ENCODE measurements around the gene WDPCP.
"Not testable (repeated sequence)": the region's sequence is repeated elsewhere in the genome, so short reads cannot be mapped to it uniquely, and the experiment has no call there.

WDPCP gene

DNA sequence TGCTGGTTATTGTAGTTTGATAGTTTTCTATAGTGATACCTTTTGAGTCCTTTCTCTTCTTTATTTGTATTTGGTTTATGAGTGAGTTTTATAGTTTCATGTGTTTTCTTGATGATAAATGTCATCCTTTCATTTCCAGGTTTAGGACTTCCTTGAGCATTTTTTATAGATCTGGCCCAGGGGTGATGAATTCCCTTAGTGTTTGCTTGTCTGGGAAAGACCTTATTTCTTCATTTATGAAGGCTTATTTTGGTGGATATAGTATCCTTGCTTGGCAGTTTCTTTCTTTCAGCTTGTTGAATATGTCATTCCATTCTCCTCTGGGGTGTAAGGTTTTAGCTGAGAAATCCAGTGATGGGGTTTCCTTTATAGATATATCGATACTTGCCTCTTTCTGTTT lies 483.8 kb downstream of the WDPCP start:
- H3K4me3 ChIP-seq (ENCODE audit: low read length in 2 of 2) = no peak overlapping the region
- H3K27ac ChIP-seq (ENCODE audit: low read depth in 2 of 2, low read length in 2 of 2) = no peak overlapping the region
- no peak overlapping the region for H3K9ac ChIP-seq (ENCODE audit: low read depth in 1 of 2, low read length in 2 of 2)
- H3K9me3 ChIP-seq (ENCODE audit: control insufficient read depth in 2 of 2, low read length in 2 of 2) = no peaks in the 10 kb centered on the region
- no peaks in the 10 kb centered on the region for H3K36me3 ChIP-seq (ENCODE audit: control insufficient read depth in 2 of 2, insufficient read depth in 2 of 2, low read length in 2 of 2)
- no peaks in the 10 kb centered on the region for H3K4me1 ChIP-seq (ENCODE audit: control insufficient read depth in 2 of 2, insufficient read depth in 2 of 2, low read length in 2 of 2)
- H3K27me3 ChIP-seq (ENCODE audit: control insufficient read depth in 2 of 2, insufficient read depth in 2 of 2, low read length in 2 of 2) = no peaks in the 10 kb centered on the region

- H3K27ac ChIP-seq (ENCODE audit: low read depth in 2 of 2, low read length in 2 of 2) = no peak overlapping the region
- no peak overlapping the region for H3K9ac ChIP-seq (ENCODE audit: low read depth in 1 of 2, low read length in 2 of 2)
- H3K9me3 ChIP-seq (ENCODE audit: control insufficient read depth in 2 of 2, low read length in 2 of 2) = no peaks in the 10 kb centered on the region
- no peak overlapping the region for H3K4me3 ChIP-seq (ENCODE audit: low read length in 2 of 2)
- H3K27me3 ChIP-seq (ENCODE audit: control insufficient read depth in 2 of 2, insufficient read depth in 2 of 2, low read length in 2 of 2) = no peaks in the 10 kb centered on the region
- H3K4me1 ChIP-seq (ENCODE audit: control insufficient read depth in 2 of 2, insufficient read depth in 2 of 2, low read length in 2 of 2) = no peaks in the 10 kb centered on the region
- H3K36me3 ChIP-seq (ENCODE audit: control insufficient read depth in 2 of 2, insufficient read depth in 2 of 2, low read length in 2 of 2) = no peaks in the 10 kb centered on the region
Observed at GRCh38 chr2:63101954-63102353, 486.3 kb downstream of the WDPCP start.

DNA sequence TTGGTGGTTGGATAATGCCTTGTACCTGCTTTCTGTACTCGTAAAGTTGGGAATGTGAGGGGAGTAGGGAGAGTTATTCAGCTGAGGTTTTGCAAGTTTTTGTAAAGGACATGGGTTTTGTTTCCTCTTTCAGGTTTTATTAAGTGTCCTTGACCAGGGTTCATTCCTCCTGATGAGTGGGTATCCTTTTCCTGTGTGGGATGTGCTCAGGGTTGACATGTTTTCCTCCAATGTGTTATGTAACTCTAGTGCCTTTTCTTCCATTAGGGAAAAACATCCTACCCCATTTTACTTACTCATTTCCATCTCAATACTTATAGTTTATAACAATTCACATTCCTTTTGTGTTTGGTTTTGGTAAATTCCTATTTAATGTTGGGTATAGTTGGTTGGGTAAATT lies 489.2 kb downstream of the WDPCP start:
- Histone ChIP-seq H3K36me3 (ENCODE audit: control insufficient read depth in 2 of 2, insufficient read depth in 2 of 2, low read length in 2 of 2) (no peaks in the 10 kb centered on the region), H3K4me1 (ENCODE audit: control insufficient read depth in 2 of 2, insufficient read depth in 2 of 2, low read length in 2 of 2) (no peaks in the 10 kb centered on the region), H3K27me3 (ENCODE audit: control insufficient read depth in 2 of 2, insufficient read depth in 2 of 2, low read length in 2 of 2) (no peaks in the 10 kb centered on the region), H3K4me3 (ENCODE audit: low read length in 2 of 2) (no peak overlapping the region), H3K9me3 (ENCODE audit: control insufficient read depth in 2 of 2, low read length in 2 of 2) (no peaks in the 10 kb centered on the region), H3K27ac (ENCODE audit: low read depth in 2 of 2, low read length in 2 of 2) (no peak overlapping the region), H3K9ac (ENCODE audit: low read depth in 1 of 2, low read length in 2 of 2) (no peak overlapping the region)

DNA sequence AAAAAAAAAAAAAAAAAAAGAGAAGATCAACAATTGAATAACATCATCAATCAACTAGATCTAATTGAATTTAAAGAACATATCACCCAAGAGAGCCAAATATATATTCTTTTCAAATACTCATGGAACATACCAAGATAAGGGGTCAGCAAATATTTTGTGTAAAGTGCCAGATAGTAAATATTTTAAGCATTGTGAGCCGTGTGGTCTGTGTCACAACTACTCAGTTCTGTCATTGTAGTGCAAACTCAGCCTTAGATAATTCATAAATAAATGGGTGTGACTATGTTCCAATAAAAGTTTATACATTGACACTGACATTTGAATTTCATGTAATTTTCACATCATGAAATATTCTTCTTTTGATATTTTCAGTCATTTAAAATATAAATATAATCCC lies 491.8 kb downstream of the WDPCP start:
- Histone ChIP-seq H3K4me1 (ENCODE audit: control insufficient read depth in 2 of 2, insufficient read depth in 2 of 2, low read length in 2 of 2) (no peaks in the 10 kb centered on the region), H3K9ac (ENCODE audit: low read depth in 1 of 2, low read length in 2 of 2) (no peak overlapping the region), H3K27me3 (ENCODE audit: control insufficient read depth in 2 of 2, insufficient read depth in 2 of 2, low read length in 2 of 2) (no peaks in the 10 kb centered on the region), H3K27ac (ENCODE audit: low read depth in 2 of 2, low read length in 2 of 2) (no peak overlapping the region), H3K36me3 (ENCODE audit: control insufficient read depth in 2 of 2, insufficient read depth in 2 of 2, low read length in 2 of 2) (no peaks in the 10 kb centered on the region), H3K4me3 (ENCODE audit: low read length in 2 of 2) (no peak overlapping the region), H3K9me3 (ENCODE audit: control insufficient read depth in 2 of 2, low read length in 2 of 2) (no peaks in the 10 kb centered on the region)

DNA sequence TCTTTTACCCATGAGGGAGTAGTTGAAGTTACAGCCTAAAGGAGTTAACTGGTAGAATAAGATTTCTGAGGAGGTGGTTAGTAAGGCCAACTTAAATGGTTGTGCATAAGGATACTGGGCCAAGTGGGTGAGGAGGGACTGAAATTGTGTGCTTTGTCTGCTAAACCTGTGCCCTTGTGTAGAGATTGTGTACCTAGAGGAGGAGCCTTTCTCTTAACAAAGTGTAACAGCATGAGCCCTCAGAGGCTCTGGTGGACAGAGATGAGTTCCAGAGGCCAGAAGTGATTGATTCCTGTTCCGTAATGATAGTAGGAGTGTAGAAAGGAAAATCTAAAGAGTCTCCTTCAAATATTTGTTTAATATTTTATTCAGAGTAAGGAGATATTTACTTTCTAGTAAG lies 494.8 kb downstream of the WDPCP start:
- Histone ChIP-seq H3K9ac (ENCODE audit: low read depth in 1 of 2, low read length in 2 of 2) (no peak overlapping the region), H3K4me1 (ENCODE audit: control insufficient read depth in 2 of 2, insufficient read depth in 2 of 2, low read length in 2 of 2) (no peaks in the 10 kb centered on the region), H3K27ac (ENCODE audit: low read depth in 2 of 2, low read length in 2 of 2) (no peak overlapping the region), H3K4me3 (ENCODE audit: low read length in 2 of 2) (no peak overlapping the region), H3K27me3 (ENCODE audit: control insufficient read depth in 2 of 2, insufficient read depth in 2 of 2, low read length in 2 of 2) (no peaks in the 10 kb centered on the region), H3K9me3 (ENCODE audit: control insufficient read depth in 2 of 2, low read length in 2 of 2) (no peaks in the 10 kb centered on the region), H3K36me3 (ENCODE audit: control insufficient read depth in 2 of 2, insufficient read depth in 2 of 2, low read length in 2 of 2) (no peaks in the 10 kb centered on the region)

- no peaks in the 10 kb centered on the region for H3K27me3 ChIP-seq (ENCODE audit: control insufficient read depth in 2 of 2, insufficient read depth in 2 of 2, low read length in 2 of 2)
- H3K4me3 ChIP-seq (ENCODE audit: low read length in 2 of 2) = no peak overlapping the region
- H3K36me3 ChIP-seq (ENCODE audit: control insufficient read depth in 2 of 2, insufficient read depth in 2 of 2, low read length in 2 of 2) = no peaks in the 10 kb centered on the region
- no peaks in the 10 kb centered on the region for H3K4me1 ChIP-seq (ENCODE audit: control insufficient read depth in 2 of 2, insufficient read depth in 2 of 2, low read length in 2 of 2)
- H3K27ac ChIP-seq (ENCODE audit: low read depth in 2 of 2, low read length in 2 of 2) = no peak overlapping the region
- H3K9ac ChIP-seq (ENCODE audit: low read depth in 1 of 2, low read length in 2 of 2) = no peak overlapping the region
- H3K9me3 ChIP-seq (ENCODE audit: control insufficient read depth in 2 of 2, low read length in 2 of 2) = no peaks in the 10 kb centered on the region
Observed at GRCh38 chr2:63092857-63093256, 495.4 kb downstream of the WDPCP start.

DNA sequence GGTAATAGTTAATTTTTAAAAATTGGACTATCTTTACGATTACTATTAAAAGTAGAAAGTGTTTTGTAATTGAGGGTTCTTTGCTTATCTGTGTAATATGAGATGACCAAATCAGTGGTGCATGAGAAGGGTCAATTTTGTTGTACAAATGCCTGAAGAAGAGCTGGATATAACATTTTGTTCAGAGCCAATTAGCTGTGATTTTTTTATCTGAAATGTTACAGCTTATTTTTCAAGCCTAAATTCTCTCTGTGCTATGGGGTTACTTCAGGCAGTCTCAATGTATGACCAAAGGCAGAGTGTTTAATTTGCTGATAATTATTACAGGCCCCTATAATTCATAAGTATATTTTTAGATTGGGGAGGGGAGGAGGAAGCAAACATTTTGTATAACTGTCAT lies 495.9 kb downstream of the WDPCP start:
- no peak overlapping the region for H3K4me3 ChIP-seq (ENCODE audit: low read length in 2 of 2)
- no peaks in the 10 kb centered on the region for H3K27me3 ChIP-seq (ENCODE audit: control insufficient read depth in 2 of 2, insufficient read depth in 2 of 2, low read length in 2 of 2)
- no peaks in the 10 kb centered on the region for H3K4me1 ChIP-seq (ENCODE audit: control insufficient read depth in 2 of 2, insufficient read depth in 2 of 2, low read length in 2 of 2)
- no peaks in the 10 kb centered on the region for H3K9me3 ChIP-seq (ENCODE audit: control insufficient read depth in 2 of 2, low read length in 2 of 2)
- H3K9ac ChIP-seq (ENCODE audit: low read depth in 1 of 2, low read length in 2 of 2) = no peak overlapping the region
- H3K27ac ChIP-seq (ENCODE audit: low read depth in 2 of 2, low read length in 2 of 2) = no peak overlapping the region
- H3K36me3 ChIP-seq (ENCODE audit: control insufficient read depth in 2 of 2, insufficient read depth in 2 of 2, low read length in 2 of 2) = no peaks in the 10 kb centered on the region

DNA sequence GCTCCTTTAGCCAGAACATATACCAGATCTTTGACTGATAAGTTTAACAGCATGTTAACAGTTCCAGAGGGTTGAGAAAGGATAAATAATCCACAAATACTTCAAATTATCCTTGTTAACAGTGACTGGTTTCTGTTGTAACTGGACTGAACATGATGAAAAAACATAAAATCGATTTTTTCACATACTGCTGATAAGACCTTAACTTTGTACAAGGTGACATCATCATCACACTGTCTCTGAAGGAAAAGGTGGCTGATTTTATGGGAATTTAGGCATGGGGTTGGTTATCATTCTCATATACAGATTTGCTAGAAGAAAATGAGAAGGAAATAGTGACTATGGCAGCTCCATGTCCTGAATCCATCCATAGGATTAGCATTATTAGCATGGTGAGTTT lies 501.6 kb downstream of the WDPCP start:
- Histone ChIP-seq H3K4me1 (ENCODE audit: control insufficient read depth in 2 of 2, insufficient read depth in 2 of 2, low read length in 2 of 2) (no peaks in the 10 kb centered on the region), H3K27ac (ENCODE audit: low read depth in 2 of 2, low read length in 2 of 2) (no peak overlapping the region), H3K36me3 (ENCODE audit: control insufficient read depth in 2 of 2, insufficient read depth in 2 of 2, low read length in 2 of 2) (no peaks in the 10 kb centered on the region), H3K27me3 (ENCODE audit: control insufficient read depth in 2 of 2, insufficient read depth in 2 of 2, low read length in 2 of 2) (no peaks in the 10 kb centered on the region), H3K9ac (ENCODE audit: low read depth in 1 of 2, low read length in 2 of 2) (no peak overlapping the region), H3K4me3 (ENCODE audit: low read length in 2 of 2) (no peak overlapping the region), H3K9me3 (ENCODE audit: control insufficient read depth in 2 of 2, low read length in 2 of 2) (no peaks in the 10 kb centered on the region)

DNA sequence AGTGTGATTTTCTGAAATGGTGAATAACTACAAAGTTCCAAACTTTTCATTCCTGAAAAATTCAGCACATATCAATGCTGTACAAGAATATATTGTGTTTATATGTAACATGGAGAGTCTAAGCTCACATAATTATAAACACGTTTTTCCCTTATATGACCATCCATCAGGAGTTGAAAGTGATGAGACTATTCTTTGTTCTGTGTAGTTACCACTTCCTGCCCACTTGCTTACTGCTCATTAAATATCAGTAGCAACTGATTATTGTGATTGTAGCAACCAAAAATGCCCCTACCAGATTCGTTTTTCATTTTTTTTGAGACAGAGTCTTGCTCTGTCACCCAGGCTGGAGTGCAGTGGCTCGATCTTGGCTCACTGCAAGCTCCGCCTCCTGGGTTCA lies 506.9 kb downstream of the WDPCP start:
- Histone ChIP-seq H3K9me3 (ENCODE audit: control insufficient read depth in 2 of 2, low read length in 2 of 2) (no peaks in the 10 kb centered on the region), H3K36me3 (ENCODE audit: control insufficient read depth in 2 of 2, insufficient read depth in 2 of 2, low read length in 2 of 2) (no peaks in the 10 kb centered on the region), H3K9ac (ENCODE audit: low read depth in 1 of 2, low read length in 2 of 2) (no peak overlapping the region), H3K27me3 (ENCODE audit: control insufficient read depth in 2 of 2, insufficient read depth in 2 of 2, low read length in 2 of 2) (peaks cover 0 to 2% of the 10 kb centered on the region in 2 donors), H3K4me3 (ENCODE audit: low read length in 2 of 2) (no peak overlapping the region), H3K4me1 (ENCODE audit: control insufficient read depth in 2 of 2, insufficient read depth in 2 of 2, low read length in 2 of 2) (no peaks in the 10 kb centered on the region), H3K27ac (ENCODE audit: low read depth in 2 of 2, low read length in 2 of 2) (no peak overlapping the region)

GRCh38 chr2:63078852-63079606 lies 509.2 kb downstream of the WDPCP start:
- Histone ChIP-seq H3K4me3 (ENCODE audit: low read length in 2 of 2) (no peak overlapping the region), H3K27me3 (ENCODE audit: control insufficient read depth in 2 of 2, insufficient read depth in 2 of 2, low read length in 2 of 2) (peaks cover 0 to 4% of the 10 kb centered on the region in 2 donors), H3K9ac (ENCODE audit: low read depth in 1 of 2, low read length in 2 of 2) (no peak overlapping the region), H3K36me3 (ENCODE audit: control insufficient read depth in 2 of 2, insufficient read depth in 2 of 2, low read length in 2 of 2) (no peaks in the 10 kb centered on the region), H3K27ac (ENCODE audit: low read depth in 2 of 2, low read length in 2 of 2) (no peak overlapping the region), H3K4me1 (ENCODE audit: control insufficient read depth in 2 of 2, insufficient read depth in 2 of 2, low read length in 2 of 2) (no peaks in the 10 kb centered on the region), H3K9me3 (ENCODE audit: control insufficient read depth in 2 of 2, low read length in 2 of 2) (no peaks in the 10 kb centered on the region)

GRCh38 chr2:63074399-63074798 lies 513.9 kb downstream of the WDPCP start:
- H3K27me3 ChIP-seq (ENCODE audit: control insufficient read depth in 2 of 2, insufficient read depth in 2 of 2, low read length in 2 of 2); H3K27ac ChIP-seq (ENCODE audit: low read depth in 2 of 2, low read length in 2 of 2); H3K9ac ChIP-seq (ENCODE audit: low read depth in 1 of 2, low read length in 2 of 2); H3K9me3 ChIP-seq (ENCODE audit: control insufficient read depth in 2 of 2, low read length in 2 of 2); H3K4me3 ChIP-seq (ENCODE audit: low read length in 2 of 2); H3K36me3 ChIP-seq (ENCODE audit: control insufficient read depth in 2 of 2, insufficient read depth in 2 of 2, low read length in 2 of 2); H3K4me1 ChIP-seq (ENCODE audit: control insufficient read depth in 2 of 2, insufficient read depth in 2 of 2, low read length in 2 of 2): not testable (repeated sequence)

All from mucosa of rectum (tissue), 2 donors.